Measurements from ENCODE around the gene FAM240B.

DNA sequence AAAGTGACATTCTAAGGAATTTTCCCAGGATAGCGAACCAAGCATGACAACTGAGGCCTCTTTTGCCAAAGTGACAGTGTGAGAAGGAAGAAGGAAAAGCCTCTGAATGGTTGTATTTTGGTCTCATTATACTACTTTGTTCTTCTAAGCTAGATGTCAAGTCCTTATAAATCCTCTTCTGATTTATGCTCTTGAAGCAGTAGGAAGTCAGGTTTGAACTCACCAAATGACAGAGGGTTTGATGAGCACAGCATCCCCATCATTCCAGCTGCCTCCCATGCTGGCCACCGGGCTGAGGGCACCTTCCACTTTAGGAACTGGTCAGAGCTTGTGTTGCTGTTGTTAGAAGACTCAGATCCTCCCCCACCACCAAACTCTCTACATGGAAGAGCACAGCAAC, 44.1 kb downstream of the FAM240B start:
- TF ChIP-seq, protein P1, sequence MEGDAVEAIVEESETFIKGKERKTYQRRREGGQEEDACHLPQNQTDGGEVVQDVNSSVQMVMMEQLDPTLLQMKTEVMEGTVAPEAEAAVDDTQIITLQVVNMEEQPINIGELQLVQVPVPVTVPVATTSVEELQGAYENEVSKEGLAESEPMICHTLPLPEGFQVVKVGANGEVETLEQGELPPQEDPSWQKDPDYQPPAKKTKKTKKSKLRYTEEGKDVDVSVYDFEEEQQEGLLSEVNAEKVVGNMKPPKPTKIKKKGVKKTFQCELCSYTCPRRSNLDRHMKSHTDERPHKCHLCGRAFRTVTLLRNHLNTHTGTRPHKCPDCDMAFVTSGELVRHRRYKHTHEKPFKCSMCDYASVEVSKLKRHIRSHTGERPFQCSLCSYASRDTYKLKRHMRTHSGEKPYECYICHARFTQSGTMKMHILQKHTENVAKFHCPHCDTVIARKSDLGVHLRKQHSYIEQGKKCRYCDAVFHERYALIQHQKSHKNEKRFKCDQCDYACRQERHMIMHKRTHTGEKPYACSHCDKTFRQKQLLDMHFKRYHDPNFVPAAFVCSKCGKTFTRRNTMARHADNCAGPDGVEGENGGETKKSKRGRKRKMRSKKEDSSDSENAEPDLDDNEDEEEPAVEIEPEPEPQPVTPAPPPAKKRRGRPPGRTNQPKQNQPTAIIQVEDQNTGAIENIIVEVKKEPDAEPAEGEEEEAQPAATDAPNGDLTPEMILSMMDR (IDR thresholded peaks at IDR 0.05; ENCODE audit: low read depth, low read length): no peak
- TF ChIP-seq, protein P2, sequence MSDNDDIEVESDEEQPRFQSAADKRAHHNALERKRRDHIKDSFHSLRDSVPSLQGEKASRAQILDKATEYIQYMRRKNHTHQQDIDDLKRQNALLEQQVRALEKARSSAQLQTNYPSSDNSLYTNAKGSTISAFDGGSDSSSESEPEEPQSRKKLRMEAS (IDR thresholded peaks at IDR 0.05; ENCODE audit: low read depth, low read length): no peak
- TF ChIP-seq POLR2A (IDR thresholded peaks at IDR 0.05; ENCODE audit: extremely low read depth, insufficient read length): no peak
